Activated CD8-positive, alpha-beta T cell treated with anti-CD3 and anti-CD28 coated beads for 36 hours (primary cell): Measurements from ENCODE around the gene SRSF3. TPM values are rescaled to one million over a fixed set of nuclear protein-coding genes. Genes with fewer than 3 reads are reported as not detected.

Experiments
- ATAC-seq: fragments of 200-7000 bp; cut with Tn5 transposase; one replicate; pipeline ENCODE4 v1.10.0; 2021; ENCODE audit warnings: mild to moderate bottlenecking, moderate library complexity
- CTCF ChIA-PET: fragments of 350-600 bp; sonication (Branson Sonifier 250); formaldehyde crosslinking; loops from one replicate; lab custom pipeline; 2021; ENCODE audit warnings: antibody characterized with exemption; lab: Charles Lee
- POLR2A ChIA-PET: fragments of 350-600 bp; sonication (Branson Sonifier 250); formaldehyde crosslinking; loops from one replicate; lab custom pipeline; 2021; ENCODE audit warnings: antibody characterized with exemption; lab: Charles Lee
- DNase-seq: peaks from one replicate; pipeline ENCODE4 v3.0.0-alpha.2; 2020
- H3K27ac Mint-ChIP-seq: one replicate; pipeline ENCODE4 v1.8.0; 2021; ENCODE audit warnings: mild to moderate bottlenecking, mixed read lengths
- H3K27me3 Mint-ChIP-seq: one replicate; pipeline ENCODE4 v1.8.0; 2021; ENCODE audit warnings: mixed read lengths
- H3K36me3 Mint-ChIP-seq: one replicate; pipeline ENCODE4 v1.8.0; 2021; ENCODE audit warnings: low read depth, mixed read lengths
- H3K4me1 Mint-ChIP-seq: one replicate; pipeline ENCODE4 v1.8.0; 2021; ENCODE audit warnings: low read depth, mixed read lengths
- H3K4me3 Mint-ChIP-seq: one replicate; pipeline ENCODE4 v1.8.0; 2021; ENCODE audit warnings: mild to moderate bottlenecking, moderate library complexity, mixed read lengths
- H3K9me3 Mint-ChIP-seq: one replicate; pipeline ENCODE4 v1.8.0; 2021; ENCODE audit warnings: mixed read lengths
- intact Hi-C: fragments of 100-400 bp; cut with micrococcal nuclease; formaldehyde crosslinking; loops from one replicate; pipeline ENCODE4 v1.10.0; 2022
- total RNA-seq, 2 experiments: library from RNA; stranded (reverse); gene quantifications; one replicate each; pipeline ENCODE4 v1.2.3, GENCODE V29; 2021
- TF ChIP-seq, protein P1 (sequence below): fragments of 200-600 bp; IDR thresholded peaks from one replicate; pipeline ENCODE4 v1.8.0; 2022; ENCODE audit warnings: antibody characterized with exemption, mild to moderate bottlenecking

Gene SRSF3
- total RNA-seq, 2 experiments from 2014 or later: 402 to 404 TPM

DNA sequence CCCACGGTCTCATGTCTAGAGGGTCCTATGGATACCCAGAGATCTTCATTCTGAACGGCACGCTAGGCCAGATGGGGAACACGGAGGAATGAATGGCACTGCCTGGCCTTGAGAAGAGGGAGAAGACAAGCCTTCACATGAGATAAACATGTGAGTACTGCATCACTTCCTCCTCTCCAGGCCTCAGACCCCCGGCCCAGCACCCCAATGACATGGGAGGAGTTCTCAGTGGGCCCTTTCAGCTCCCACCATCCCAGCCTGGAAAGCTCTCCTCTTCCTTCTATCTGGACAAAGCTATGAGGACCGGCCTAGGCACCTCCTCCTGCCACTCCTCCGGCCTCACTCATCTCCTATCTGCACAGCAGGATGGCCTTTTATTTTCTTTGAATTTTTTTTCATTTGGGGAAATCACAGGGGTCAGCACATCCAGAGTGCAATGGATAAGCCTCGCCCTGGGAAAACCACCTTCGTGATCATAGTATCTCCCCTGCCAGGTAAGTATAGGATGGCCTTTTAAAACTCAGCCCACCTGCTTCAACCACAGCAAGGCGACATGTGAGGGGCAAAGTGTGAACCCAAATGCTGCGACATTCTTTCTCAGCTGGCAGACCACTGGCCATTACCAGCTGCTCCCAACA, 45.1 kb downstream of the SRSF3 start:
- DNase-seq: no peak
- H3K27ac Mint-ChIP-seq: no peak overlapping the region
- no peaks in the 10 kb centered on the region for H3K4me1 Mint-ChIP-seq
- H3K4me3 Mint-ChIP-seq: no peak overlapping the region
- ChIA-PET CTCF (no interaction called here), POLR2A (interaction anchor here (0.8 kb wide), 1 partner anchor 893 kb away, joined by 3 read pairs; no protein-coding TSS in a partner anchor)
- H3K9me3 Mint-ChIP-seq: no peaks in the 10 kb centered on the region
- no peaks in the 10 kb centered on the region for H3K36me3 Mint-ChIP-seq
- no peak for ATAC-seq
- H3K27me3 Mint-ChIP-seq: no peaks in the 10 kb centered on the region
- intact Hi-C loops: no loop called here
- TF ChIP-seq, protein P1, sequence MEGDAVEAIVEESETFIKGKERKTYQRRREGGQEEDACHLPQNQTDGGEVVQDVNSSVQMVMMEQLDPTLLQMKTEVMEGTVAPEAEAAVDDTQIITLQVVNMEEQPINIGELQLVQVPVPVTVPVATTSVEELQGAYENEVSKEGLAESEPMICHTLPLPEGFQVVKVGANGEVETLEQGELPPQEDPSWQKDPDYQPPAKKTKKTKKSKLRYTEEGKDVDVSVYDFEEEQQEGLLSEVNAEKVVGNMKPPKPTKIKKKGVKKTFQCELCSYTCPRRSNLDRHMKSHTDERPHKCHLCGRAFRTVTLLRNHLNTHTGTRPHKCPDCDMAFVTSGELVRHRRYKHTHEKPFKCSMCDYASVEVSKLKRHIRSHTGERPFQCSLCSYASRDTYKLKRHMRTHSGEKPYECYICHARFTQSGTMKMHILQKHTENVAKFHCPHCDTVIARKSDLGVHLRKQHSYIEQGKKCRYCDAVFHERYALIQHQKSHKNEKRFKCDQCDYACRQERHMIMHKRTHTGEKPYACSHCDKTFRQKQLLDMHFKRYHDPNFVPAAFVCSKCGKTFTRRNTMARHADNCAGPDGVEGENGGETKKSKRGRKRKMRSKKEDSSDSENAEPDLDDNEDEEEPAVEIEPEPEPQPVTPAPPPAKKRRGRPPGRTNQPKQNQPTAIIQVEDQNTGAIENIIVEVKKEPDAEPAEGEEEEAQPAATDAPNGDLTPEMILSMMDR: no peak

DNA sequence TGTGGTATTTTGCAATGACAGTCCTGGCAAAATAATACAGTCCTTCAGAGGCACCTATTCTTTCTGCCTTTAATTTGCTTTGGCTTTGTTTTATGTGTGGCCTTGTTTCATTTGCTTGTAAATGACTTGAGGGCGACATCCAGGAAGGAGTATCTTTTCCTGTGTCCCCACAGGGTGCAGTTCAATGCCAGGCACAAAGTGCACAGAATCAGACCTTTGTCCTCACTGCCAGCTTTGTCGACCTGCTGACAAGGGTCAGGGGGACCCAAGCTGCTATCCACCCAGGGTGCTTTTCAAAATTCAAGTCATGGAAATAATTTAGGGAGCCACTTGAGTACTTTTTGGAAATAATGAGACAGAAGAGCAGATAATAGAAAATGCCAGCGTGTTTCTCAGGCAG, 47.4 kb downstream of the SRSF3 start:
- DNase-seq (no peak), ATAC-seq (no peak)
- TF ChIP-seq, protein P1: no peak
- Mint-ChIP-seq H3K4me1 (no peaks in the 10 kb centered on the region), H3K27ac (no peak overlapping the region), H3K4me3 (no peak overlapping the region), H3K36me3 (no peaks in the 10 kb centered on the region), H3K27me3 (no peaks in the 10 kb centered on the region), H3K9me3 (no peaks in the 10 kb centered on the region)
- POLR2A ChIA-PET: interaction anchor here (0.7 kb wide), 1 partner anchor 231 kb away, joined by 3 read pairs; no protein-coding TSS in a partner anchor
- CTCF ChIA-PET: interaction anchor here (3.1 kb wide), 1 partner anchor 18 kb away, joined by 10 read pairs; no protein-coding TSS in a partner anchor
- intact Hi-C loops: no loop called here

DNA sequence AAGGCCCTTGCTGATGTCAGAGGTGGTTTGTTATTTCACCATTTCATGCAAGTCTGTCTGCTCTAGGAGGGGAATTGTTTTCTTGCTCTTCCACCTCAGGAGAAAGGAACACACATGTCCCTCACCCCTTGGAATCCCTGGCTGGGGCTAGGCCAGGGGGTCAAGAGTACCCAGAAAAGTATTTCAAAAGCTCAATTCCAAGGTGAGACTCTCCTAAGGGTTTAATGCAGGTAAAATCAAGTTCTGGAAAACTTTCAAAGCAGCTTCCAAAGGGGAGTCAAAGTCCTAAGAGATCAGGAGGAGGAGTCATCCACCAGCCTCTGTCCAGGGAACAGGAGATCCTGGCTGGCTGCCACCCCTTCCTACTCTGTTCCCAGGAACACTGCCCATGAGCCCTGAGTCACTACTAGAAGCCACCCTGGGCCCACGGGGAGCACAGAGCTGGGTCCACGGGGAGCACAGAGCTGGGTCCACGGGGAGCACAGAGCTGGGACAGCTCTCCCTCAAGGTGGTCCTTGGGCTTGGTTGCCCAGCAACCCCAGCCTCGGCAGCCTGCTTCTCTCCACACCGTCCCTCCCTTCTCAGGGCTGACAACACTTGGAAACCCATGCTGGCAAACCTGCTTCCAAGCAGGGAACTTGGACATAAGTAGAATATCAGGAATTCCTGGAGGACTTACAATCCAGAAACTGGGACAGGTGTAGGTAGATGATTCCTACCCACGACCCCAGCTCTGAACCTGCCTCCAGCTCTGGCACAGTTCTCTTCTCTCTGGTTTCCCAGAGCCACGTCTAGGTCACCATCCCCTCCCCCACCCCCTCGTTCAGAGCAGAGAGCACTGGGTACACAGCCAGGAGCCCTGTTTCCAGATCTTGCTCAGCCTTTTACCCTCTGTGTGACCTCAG, 49.0 kb downstream of the SRSF3 start:
- ChIA-PET POLR2A (interaction anchor here (0.9 to 1.0 kb wide), 2 partner anchors 12 to 116 kb away, joined by 3 to 4 read pairs; no protein-coding TSS in a partner anchor), CTCF (interaction anchor here (1.0 to 3.1 kb wide), 4 partner anchors 19 to 375 kb away, joined by 3 to 10 read pairs (median 4); no protein-coding TSS in a partner anchor)
- TF ChIP-seq, protein P1: no peak
- no peak for DNase-seq
- H3K27ac Mint-ChIP-seq: no peak overlapping the region
- no peak for ATAC-seq
- intact Hi-C loops: no loop called here
- H3K4me1 Mint-ChIP-seq: no peaks in the 10 kb centered on the region
- H3K27me3 Mint-ChIP-seq: no peaks in the 10 kb centered on the region
- H3K36me3 Mint-ChIP-seq: no peaks in the 10 kb centered on the region
- H3K4me3 Mint-ChIP-seq: no peak overlapping the region
- H3K9me3 Mint-ChIP-seq: no peaks in the 10 kb centered on the region

DNA sequence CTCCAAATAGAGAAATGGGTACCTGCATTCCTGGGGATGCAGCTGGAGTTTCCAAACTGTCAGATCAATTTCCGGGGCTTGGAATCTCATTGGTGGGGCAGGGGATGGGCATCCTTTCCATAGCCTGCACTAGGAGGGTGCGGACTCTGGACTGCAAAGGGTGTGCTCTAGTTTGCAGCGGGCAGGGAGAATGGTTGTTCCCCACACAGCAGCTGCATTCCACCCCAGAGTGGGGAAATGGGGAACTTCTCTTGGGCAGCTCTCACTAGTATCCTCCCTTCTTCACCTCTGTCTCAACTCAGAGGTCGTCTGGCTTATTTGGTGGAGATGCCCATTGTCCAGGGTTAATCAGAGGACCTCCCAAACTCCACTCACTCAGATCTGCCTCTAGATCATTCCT, 49.8 kb downstream of the SRSF3 start:
- Mint-ChIP-seq H3K27me3 (no peaks in the 10 kb centered on the region), H3K9me3 (no peaks in the 10 kb centered on the region), H3K27ac (no peak overlapping the region), H3K4me1 (no peaks in the 10 kb centered on the region), H3K36me3 (no peaks in the 10 kb centered on the region), H3K4me3 (no peak overlapping the region)
- DNase-seq (no peak), ATAC-seq (no peak)
- intact Hi-C loops: no loop called here
- CTCF ChIA-PET: interaction anchor here (1.0 to 3.1 kb wide), 3 partner anchors 20 to 122 kb away, joined by 3 to 10 read pairs (median 4); no protein-coding TSS in a partner anchor
- TF ChIP-seq, protein P1: no peak
- POLR2A ChIA-PET: interaction anchor here (1.0 kb wide), 1 partner anchor 41 kb away, joined by 3 read pairs; no protein-coding TSS in a partner anchor
